Peyer's patch (tissue), 4 donors: ENCODE measurements around the gene MMUT.

Experiments used
- POLR2A ChIP-seq, 2 donors: fragments of 450-650 bp; IDR thresholded peaks; one replicate each; pipeline ENCODE4 v1.5.1; 2017; ENCODE audit warnings: antibody characterized with exemption in 2 of 2, mild to moderate bottlenecking in 2 of 2, moderate library complexity in 2 of 2
- TF ChIP-seq, protein P1 (sequence below), 6 experiments: fragments of 450-650 bp in 4 of 6; fragments of 200-600 bp in 2 of 6; sonication (generic) in 1 of 6; IDR thresholded peaks; one replicate each; pipeline ENCODE4 v1.5.1; 2017 to 2019; ENCODE audit warnings: antibody characterized with exemption in 6 of 6, mild to moderate bottlenecking in 3 of 6, moderate library complexity in 1 of 6

DNA sequence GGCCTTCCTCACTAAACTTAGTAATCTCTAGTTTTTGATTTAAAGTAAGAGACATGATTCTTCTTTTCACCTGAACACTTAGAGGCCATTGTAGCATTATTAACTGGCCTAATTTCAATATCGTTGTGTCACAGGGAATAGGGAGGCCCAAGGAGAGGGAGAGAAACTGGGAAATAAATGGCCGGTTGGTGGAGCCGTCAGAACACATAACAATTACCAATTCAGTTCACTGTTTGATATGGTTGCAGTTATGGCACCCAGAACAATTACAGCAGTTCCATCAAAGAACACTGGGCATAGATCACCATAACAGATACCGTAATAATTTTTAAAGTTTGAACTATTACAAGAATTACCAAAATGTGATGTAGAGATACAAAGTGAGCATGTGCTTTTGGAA lies 27.6 kb upstream of the MMUT start:
- no peak for TF ChIP-seq POLR2A (IDR thresholded peaks at IDR 0.05)
- TF ChIP-seq, protein P1, sequence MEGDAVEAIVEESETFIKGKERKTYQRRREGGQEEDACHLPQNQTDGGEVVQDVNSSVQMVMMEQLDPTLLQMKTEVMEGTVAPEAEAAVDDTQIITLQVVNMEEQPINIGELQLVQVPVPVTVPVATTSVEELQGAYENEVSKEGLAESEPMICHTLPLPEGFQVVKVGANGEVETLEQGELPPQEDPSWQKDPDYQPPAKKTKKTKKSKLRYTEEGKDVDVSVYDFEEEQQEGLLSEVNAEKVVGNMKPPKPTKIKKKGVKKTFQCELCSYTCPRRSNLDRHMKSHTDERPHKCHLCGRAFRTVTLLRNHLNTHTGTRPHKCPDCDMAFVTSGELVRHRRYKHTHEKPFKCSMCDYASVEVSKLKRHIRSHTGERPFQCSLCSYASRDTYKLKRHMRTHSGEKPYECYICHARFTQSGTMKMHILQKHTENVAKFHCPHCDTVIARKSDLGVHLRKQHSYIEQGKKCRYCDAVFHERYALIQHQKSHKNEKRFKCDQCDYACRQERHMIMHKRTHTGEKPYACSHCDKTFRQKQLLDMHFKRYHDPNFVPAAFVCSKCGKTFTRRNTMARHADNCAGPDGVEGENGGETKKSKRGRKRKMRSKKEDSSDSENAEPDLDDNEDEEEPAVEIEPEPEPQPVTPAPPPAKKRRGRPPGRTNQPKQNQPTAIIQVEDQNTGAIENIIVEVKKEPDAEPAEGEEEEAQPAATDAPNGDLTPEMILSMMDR (IDR thresholded peaks at IDR 0.05) = no peak
